Body of pancreas (tissue), 4 donors: Measurements from ENCODE around the gene ANGPTL1. TPM values are rescaled to one million over a fixed set of nuclear protein-coding genes. Genes with fewer than 3 reads are reported as not detected.

Source experiments
- ATAC-seq: fragments of 150-250 bp; one replicate; pipeline ENCODE4 v1.9.1; 2016
- DNase-seq, 4 donors: peaks; one replicate each; pipeline ENCODE4 v3.0.0-alpha.2; 2019
- H3K27ac ChIP-seq, 4 donors: fragments of 200-600 bp; sonication (generic); 1 replicate in 3 of 4; 2 replicates in 1 of 4; pipeline versions ENCODE4 v1.5.1 to v1.6.1; 2016 to 2019; ENCODE audit warnings: mild to moderate bottlenecking in 1 of 4, mixed read lengths in 1 of 4, moderate library complexity in 1 of 4
- H3K27me3 ChIP-seq, 2 donors: fragments of 200-600 bp; sonication (generic); one replicate each; pipeline ENCODE4 v1.6.0; 2016; ENCODE audit warnings: mild to moderate bottlenecking in 1 of 2
- H3K36me3 ChIP-seq, 2 donors: fragments of 200-600 bp; sonication (generic); replicated peaks in 1 of 2; 2 replicates each; pipeline ENCODE4 v1.5.1; 2016; ENCODE audit warnings: low read depth in 2 of 2; ENCODE audit not compliant: insufficient read depth in 1 of 2
- H3K4me1 ChIP-seq: fragments of 200-600 bp; sonication (generic); one replicate; pipeline ENCODE4 v1.6.0; 2016
- H3K4me3 ChIP-seq, 2 donors: fragments of 200-600 bp; sonication (generic); 1 replicate in 1 of 2; 2 replicates in 1 of 2; pipeline ENCODE4 v1.5.1; 2016 to 2019
- H3K9me3 ChIP-seq, 3 donors: fragments of 200-600 bp; sonication (generic); 1 replicate in 2 of 3; 2 replicates in 1 of 3; pipeline ENCODE4 v1.5.1; 2016
- CTCF ChIP-seq, 7 experiments: fragments of 450-650 bp in 4 of 7; fragments of 200-600 bp in 3 of 7; sonication (generic) in 3 of 7; IDR thresholded peaks; one replicate each; pipeline ENCODE4 v1.5.1; 2016 to 2019; ENCODE audit warnings: antibody characterized with exemption in 7 of 7
- POLR2A ChIP-seq, 3 donors: fragments of 450-650 bp; IDR thresholded peaks; one replicate each; pipeline ENCODE4 v1.6.1; 2016; ENCODE audit warnings: antibody characterized with exemption in 3 of 3, mild to moderate bottlenecking in 2 of 3
- WGBS, 2 donors: methylation state at CpG; one replicate each; pipeline ENCODE4 v1.1.5; 2017; 5-methylcytosine and 5-hydroxymethylcytosine counted together
- intact Hi-C: fragments of 100-400 bp; cut with DNase I; formaldehyde crosslinking; loops from one replicate; pipeline ENCODE4 v1.15.1; 2023
- total RNA-seq, 2 donors: library from RNA; depleted of rRNA; stranded (reverse); fragments of >200 nt; gene quantifications; one replicate each; pipeline ENCODE4 v1.1.0, GENCODE V29; 2016

The ANGPTL1 gene
- total RNA-seq, 2 donors from 2014 or later, result 9.3 to 19.8 TPM

GRCh38 chr1:178901482-178902125 is 30.7 kb upstream of the ANGPTL1 start:
- H3K27ac ChIP-seq, result no peak overlapping the region
- ATAC-seq (no peak), DNase-seq (no peak)
- no peaks in the 10 kb centered on the region for H3K36me3 ChIP-seq
- intact Hi-C loops, result no loop called here
- H3K27me3 ChIP-seq, result no peaks in the 10 kb centered on the region
- H3K4me1 ChIP-seq, result no peaks in the 10 kb centered on the region
- H3K4me3 ChIP-seq, result no peak overlapping the region
- 33 to 96% methylated on average over 1 of the region's 1 CpG for WGBS, 2 donors
- TF ChIP-seq CTCF (IDR thresholded peaks at IDR 0.05), result no peak
- H3K9me3 ChIP-seq, result no peaks in the 10 kb centered on the region

- Histone ChIP-seq H3K36me3 (no peaks in the 10 kb centered on the region), H3K27me3 (no peaks in the 10 kb centered on the region), H3K4me3 (no peak overlapping the region), H3K4me1 (no peaks in the 10 kb centered on the region), H3K27ac (no peak overlapping the region), H3K9me3 (no peaks in the 10 kb centered on the region)
- ATAC-seq (no peak), DNase-seq (no peak)
- intact Hi-C loops, result no loop called here
- TF ChIP-seq CTCF (IDR thresholded peaks at IDR 0.05) (no peak), POLR2A (IDR thresholded peaks at IDR 0.05) (no peak)
- 58 to 84% methylated on average over 2 of the region's 2 CpGs for WGBS, 2 donors
Measured at GRCh38 chr1:178899402-178899801, 28.5 kb upstream of the ANGPTL1 start.

GRCh38 chr1:178898401-178898800 is 27.5 kb upstream of the ANGPTL1 start:
- no peaks in the 10 kb centered on the region for H3K9me3 ChIP-seq
- intact Hi-C loops, result no loop called here
- H3K4me1 ChIP-seq, result no peaks in the 10 kb centered on the region
- ATAC-seq, result no peak
- H3K36me3 ChIP-seq, result peaks cover 0 to 2% of the 10 kb centered on the region in 2 donors
- H3K27ac ChIP-seq, result no peak overlapping the region
- TF ChIP-seq POLR2A (IDR thresholded peaks at IDR 0.05), result no peak
- no peak for TF ChIP-seq CTCF (IDR thresholded peaks at IDR 0.05)
- WGBS, 2 donors, result 92 to 95% methylated on average over 1 of the region's 1 CpG
- H3K4me3 ChIP-seq, result no peak overlapping the region
- DNase-seq, result no peak
- no peaks in the 10 kb centered on the region for H3K27me3 ChIP-seq

- ATAC-seq, result no peak
- intact Hi-C loops, result no loop called here
- H3K9me3 ChIP-seq, result no peaks in the 10 kb centered on the region
- H3K27me3 ChIP-seq, result no peaks in the 10 kb centered on the region
- TF ChIP-seq POLR2A (IDR thresholded peaks at IDR 0.05) (no peak), CTCF (IDR thresholded peaks at IDR 0.05) (no peak)
- no peaks in the 10 kb centered on the region for H3K4me1 ChIP-seq
- H3K27ac ChIP-seq, result no peak overlapping the region
- H3K4me3 ChIP-seq, result no peak overlapping the region
- no peak for DNase-seq
- H3K36me3 ChIP-seq, result peaks cover 0 to 2% of the 10 kb centered on the region in 2 donors
Measured at GRCh38 chr1:178895928-178896327, 25.1 kb upstream of the ANGPTL1 start.

GRCh38 chr1:178886551-178886950 is 15.7 kb upstream of the ANGPTL1 start:
- intact Hi-C loops, result no loop called here
- H3K4me3 ChIP-seq, result no peak overlapping the region
- peaks cover 0 to 4% of the 10 kb centered on the region in 2 donors for H3K36me3 ChIP-seq
- DNase-seq (no peak), ATAC-seq (no peak)
- H3K4me1 ChIP-seq, result no peaks in the 10 kb centered on the region
- TF ChIP-seq POLR2A (IDR thresholded peaks at IDR 0.05) (no peak), CTCF (IDR thresholded peaks at IDR 0.05) (no peak)
- no peaks in the 10 kb centered on the region for H3K9me3 ChIP-seq
- no peak overlapping the region for H3K27ac ChIP-seq
- H3K27me3 ChIP-seq, result no peaks in the 10 kb centered on the region
- 95 to 100% methylated on average over 2 of the region's 2 CpGs for WGBS, 2 donors
